GM18520 (cell line): ENCODE measurements around the gene PLEKHG1.

ENCODE experiments used
- ATAC-seq: cut with Tn5 transposase; IDR thresholded peaks from one replicate; pipeline ENCODE4 v1.9.1; 2021; ENCODE audit not compliant: unreplicated experiment

The PLEKHG1 gene

GRCh38 chr6:150637266-150637665 lies 37.6 kb downstream of the PLEKHG1 start:
- ATAC-seq = no peak

DNA sequence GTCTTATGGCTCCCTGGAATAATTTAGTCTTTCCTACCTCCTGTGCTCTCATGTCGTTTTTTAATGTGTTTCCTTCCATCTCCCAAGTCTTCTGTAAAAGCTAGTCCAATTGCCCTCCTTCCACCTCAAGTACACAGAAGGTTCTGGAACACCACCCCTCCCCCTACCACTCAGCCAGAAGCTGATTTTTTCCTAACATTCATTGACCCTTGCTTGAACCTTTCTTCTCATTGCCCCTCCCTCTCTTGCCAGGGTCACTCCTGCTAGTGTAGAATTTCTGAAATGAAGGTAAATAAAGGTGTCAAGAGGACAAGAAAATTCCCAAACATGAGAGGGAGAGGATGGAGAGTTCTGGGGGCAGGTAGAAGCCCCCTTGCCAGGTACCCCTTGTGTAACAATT lies 38.6 kb downstream of the PLEKHG1 start:
- ATAC-seq = no peak

DNA sequence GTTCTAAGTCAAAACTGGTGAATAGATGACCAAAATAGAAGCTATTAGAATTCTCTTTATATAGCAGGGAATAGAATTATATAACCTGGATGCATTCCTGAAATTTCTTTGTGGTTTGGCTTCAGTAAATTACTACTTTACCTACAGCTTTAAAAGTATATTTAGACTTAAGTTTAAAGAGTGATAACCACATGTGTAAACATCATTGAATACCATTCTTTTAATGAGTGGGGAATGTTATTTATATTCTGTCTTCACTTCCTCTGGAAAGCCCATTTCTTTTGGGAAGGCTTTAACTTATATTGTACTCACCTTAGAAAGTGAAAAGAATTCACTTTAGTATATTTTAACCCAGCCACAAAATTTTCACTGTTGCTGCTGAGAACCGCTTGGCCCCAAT lies 39.1 kb downstream of the PLEKHG1 start:
- ATAC-seq = no peak

DNA sequence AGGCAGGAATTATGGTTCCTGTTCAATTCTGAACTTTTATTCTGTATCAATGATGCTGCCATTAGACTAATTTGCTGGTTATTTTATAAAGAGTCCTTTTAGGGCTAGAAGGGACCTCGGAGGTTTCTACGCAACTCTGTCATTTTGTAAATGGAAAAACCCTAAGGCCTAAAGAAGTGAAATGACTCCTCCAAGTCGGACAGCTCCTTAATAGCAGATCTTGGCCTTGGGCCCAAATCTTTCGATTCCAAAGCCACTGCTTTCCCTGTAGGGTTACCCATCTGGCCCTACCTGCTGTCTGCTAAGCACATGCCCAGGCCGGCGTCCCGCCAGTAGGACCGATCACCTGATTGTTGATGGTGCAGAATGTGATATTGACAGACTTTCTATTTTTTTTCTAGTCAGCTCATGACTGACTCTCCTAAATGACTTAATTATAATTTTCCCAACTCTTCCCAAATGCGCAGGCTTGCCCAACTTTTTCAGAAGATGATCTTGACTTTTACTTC lies 40.2 kb downstream of the PLEKHG1 start:
- ATAC-seq = no peak

DNA sequence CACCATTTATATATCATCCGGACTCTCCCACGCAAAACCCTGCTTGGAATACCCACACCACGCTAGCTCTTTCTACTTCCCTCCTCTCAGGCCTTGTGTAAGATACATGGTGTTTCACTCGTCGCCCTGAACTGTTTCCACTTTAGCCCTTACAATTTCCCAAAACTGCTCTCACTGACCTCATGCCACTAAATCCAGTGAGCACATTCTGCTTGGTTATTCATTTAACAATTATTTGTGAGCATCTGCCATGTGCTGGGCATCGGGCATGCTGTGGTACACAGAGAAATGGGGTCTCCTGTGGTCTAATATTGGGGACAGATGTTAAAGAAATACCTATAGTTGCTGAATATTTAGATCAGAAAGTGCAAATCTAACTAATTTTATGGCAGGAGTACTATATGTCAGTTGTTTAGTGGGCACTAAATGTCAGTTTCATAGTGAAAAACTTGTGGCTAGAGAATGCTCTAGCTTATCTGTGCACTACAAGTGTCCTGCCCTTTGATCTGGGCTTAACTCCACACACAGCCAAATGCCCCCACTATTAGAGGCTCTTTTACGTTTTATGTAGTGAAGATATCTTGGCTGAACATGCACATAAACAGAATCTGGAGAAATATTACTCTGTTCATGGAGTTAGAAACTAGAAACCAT lies 41.0 kb downstream of the PLEKHG1 start:
- no peak for ATAC-seq

DNA sequence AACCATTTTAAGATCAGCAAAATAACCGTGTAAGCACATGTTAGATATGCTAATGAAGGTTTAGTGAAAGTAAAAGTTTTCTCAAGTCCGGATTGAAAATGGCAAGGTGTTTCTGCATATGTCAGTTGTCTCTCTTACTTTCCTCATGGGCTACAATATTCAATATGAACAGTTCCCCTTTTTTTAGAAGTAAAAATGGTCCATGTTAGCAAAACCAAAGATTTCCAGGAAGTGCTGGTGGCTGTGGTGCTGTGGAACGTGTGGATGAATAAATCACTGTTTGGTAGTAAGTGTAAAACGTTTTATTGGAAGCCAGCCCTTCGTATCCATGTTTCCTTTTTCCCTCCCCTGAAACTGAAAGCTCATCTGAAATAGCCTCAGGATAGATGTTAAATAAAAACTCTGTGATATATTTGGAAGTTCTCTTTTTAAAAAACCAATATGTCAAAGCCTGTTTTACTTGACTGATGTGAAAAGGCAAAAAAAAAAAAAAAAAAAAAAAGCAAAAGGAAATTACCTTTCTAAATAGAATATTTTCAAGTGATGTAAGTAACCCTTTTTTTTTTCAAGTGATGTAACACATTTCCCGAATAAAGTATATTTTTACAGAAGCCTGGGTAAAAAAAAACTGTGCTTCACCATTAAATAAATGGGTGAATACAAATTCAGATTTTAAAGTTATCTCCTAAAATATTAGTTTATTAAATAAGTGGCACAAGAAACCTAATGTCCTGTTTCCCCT lies 41.9 kb downstream of the PLEKHG1 start:
- no peak for ATAC-seq

DNA sequence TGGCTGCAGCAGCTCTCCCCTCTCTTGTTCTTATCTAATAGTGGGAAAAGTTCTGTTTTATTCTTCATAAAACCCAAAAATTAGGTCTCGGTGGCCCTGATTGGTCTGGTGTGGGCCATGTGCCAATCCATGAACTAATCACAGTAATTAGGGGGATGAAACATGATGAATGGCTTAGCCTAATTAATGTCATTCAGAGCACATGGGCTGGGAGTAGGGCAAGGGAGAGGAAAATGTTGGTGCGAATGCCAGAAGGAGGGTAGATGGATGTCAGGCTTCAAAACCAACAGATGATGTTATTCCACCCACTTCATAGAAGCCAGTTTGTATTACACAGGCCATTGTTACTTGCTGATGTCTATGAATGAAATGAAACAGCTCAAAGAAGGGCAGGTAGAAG lies 46.5 kb downstream of the PLEKHG1 start:
- no peak for ATAC-seq

- ATAC-seq = no peak
Observed at GRCh38 chr6:150647051-150647450, 47.4 kb downstream of the PLEKHG1 start.
